HG03442 (cell line): ENCODE measurements around the gene GALNT4.

Experiments used
- ATAC-seq: cut with Tn5 transposase; IDR thresholded peaks from one replicate; pipeline ENCODE4 v1.9.1; 2021; ENCODE audit warnings: mild to moderate bottlenecking, moderate library complexity; ENCODE audit not compliant: unreplicated experiment

The GALNT4 gene

GRCh38 chr12:89494411-89495231 is 30.0 kb downstream of the GALNT4 start:
- ATAC-seq, result peak; percentile 60

- no peak for ATAC-seq
These were observed 30.8 kb downstream of the GALNT4 start for GRCh38 chr12:89493670-89494302.

- ATAC-seq, result no peak
These were observed 31.7 kb downstream of the GALNT4 start for GRCh38 chr12:89492883-89493282.

GRCh38 chr12:89490922-89491321 is 33.7 kb downstream of the GALNT4 start:
- ATAC-seq, result no peak

- ATAC-seq, result no peak
These were observed 38.3 kb downstream of the GALNT4 start for GRCh38 chr12:89486264-89486663.

- no peak for ATAC-seq
These were observed 40.1 kb downstream of the GALNT4 start for GRCh38 chr12:89484470-89484869.

GRCh38 chr12:89481213-89481914 is 43.2 kb downstream of the GALNT4 start:
- no peak for ATAC-seq

- no peak for ATAC-seq
These were observed 44.6 kb downstream of the GALNT4 start for GRCh38 chr12:89479982-89480381.

GRCh38 chr12:89477633-89478279 is 46.8 kb downstream of the GALNT4 start:
- no peak for ATAC-seq

GRCh38 chr12:89476904-89477595 is 47.5 kb downstream of the GALNT4 start:
- no peak for ATAC-seq

GRCh38 chr12:89476232-89476631 is 48.4 kb downstream of the GALNT4 start:
- ATAC-seq, result no peak

- ATAC-seq, result no peak
These were observed 49.2 kb downstream of the GALNT4 start for GRCh38 chr12:89475203-89475990.

GRCh38 chr12:89474615-89475014 is 50.0 kb downstream of the GALNT4 start:
- no peak for ATAC-seq
